Fibroblast of the aortic adventitia (primary cell): ENCODE measurements around the gene TUBB1. TPM values are rescaled to one million over a fixed set of nuclear protein-coding genes. Genes with fewer than 3 reads are reported as not detected.
"Not testable (repeated sequence)": the region's sequence is repeated elsewhere in the genome, so short reads cannot be mapped to it uniquely, and the experiment has no call there.

Source experiments
- DNase-seq: peaks from one replicate; pipeline ENCODE4 v3.0.0-alpha.2; 2010; ENCODE audit warnings: low read depth
- H3K4me3 ChIP-seq: 2 replicates; pipeline ENCODE4 v1.5.1; 2011; ENCODE audit warnings: low read depth, mild to moderate bottlenecking, control low read depth, low read length, moderate library complexity
- CTCF ChIP-seq: IDR thresholded peaks from 2 replicates; pipeline ENCODE4 v1.5.1; 2011; ENCODE audit warnings: mild to moderate bottlenecking, low read length, control low read depth, inconsistent platforms; ENCODE audit not compliant: insufficient read depth
- total RNA-seq: library from RNA; depleted of rRNA; stranded (reverse); fragments of >200 nt; gene quantifications from 2 replicates; pipeline ENCODE4 v1.2.3, GENCODE V29; 2012; ENCODE audit warnings: low replicate concordance

TUBB1 gene
- total RNA-seq, 1 donor = not detected

DNA sequence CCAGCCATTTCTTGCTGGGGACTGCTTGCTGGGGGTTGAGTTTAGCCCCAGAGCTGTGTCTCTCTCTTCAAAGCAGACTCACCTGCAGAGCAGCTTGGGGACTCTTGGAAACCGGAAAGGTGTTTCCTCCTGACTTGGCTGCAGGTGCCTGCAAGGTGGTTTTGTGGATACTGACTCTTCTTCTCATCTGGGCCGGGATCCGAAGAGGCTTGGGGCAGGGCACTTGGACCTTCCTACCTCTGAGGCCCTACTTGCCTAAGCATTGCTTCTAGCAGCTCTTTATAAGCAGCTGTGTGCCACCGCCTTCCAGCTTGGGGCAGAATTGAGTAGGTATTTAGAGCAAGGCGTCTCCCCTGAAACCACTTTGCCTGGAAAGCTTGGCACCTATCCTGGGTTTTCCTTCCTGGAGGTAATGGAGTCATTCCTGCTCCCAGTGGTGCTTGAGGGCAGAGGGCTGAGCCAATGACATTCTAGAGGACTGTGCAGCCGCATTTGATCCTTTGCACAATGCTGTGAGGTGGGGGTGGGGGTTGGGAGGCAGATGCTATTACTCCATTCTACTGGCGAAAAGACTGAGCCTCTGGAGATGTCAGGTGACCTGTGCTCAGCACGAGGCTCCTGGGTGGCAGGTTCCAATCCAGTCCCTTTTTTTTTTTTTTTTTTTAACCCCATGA lies 8.8 kb upstream of the TUBB1 start:
- TF ChIP-seq CTCF = no peak

GRCh38 chr20:59010995-59011873 lies 8.0 kb upstream of the TUBB1 start:
- no peak for TF ChIP-seq CTCF
- H3K4me3 ChIP-seq = no peak overlapping the region
- DNase-seq = peak; percentile 70

More for the DNA sequence above, 8.8 kb upstream of the TUBB1 start:
- no peak for DNase-seq
- no peak overlapping the region for H3K4me3 ChIP-seq

DNA sequence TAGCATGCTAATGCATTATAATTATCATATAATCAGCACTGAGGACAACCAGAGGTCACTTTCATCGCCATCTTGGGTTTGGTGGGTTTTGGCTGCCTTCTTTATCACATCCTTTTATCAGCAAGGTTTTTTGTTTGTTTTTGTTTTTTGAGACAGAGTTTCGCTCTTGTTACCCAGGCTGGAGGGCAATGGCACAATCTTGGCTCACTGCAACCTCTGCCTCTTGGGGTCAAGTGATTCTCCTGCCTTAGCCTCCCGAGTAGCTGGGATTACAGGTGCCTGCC lies 7.4 kb upstream of the TUBB1 start:
- DNase-seq, H3K4me3 ChIP-seq: not testable (repeated sequence)

- TF ChIP-seq CTCF = no peak
- no peak for DNase-seq
- H3K4me3 ChIP-seq = no peak overlapping the region
Observed at GRCh38 chr20:59013031-59013951, 5.9 kb upstream of the TUBB1 start.

GRCh38 chr20:59013959-59014608 lies 5.1 kb upstream of the TUBB1 start:
- H3K4me3 ChIP-seq = no peak overlapping the region
- TF ChIP-seq CTCF = no peak
- DNase-seq = peak; percentile 58

DNA sequence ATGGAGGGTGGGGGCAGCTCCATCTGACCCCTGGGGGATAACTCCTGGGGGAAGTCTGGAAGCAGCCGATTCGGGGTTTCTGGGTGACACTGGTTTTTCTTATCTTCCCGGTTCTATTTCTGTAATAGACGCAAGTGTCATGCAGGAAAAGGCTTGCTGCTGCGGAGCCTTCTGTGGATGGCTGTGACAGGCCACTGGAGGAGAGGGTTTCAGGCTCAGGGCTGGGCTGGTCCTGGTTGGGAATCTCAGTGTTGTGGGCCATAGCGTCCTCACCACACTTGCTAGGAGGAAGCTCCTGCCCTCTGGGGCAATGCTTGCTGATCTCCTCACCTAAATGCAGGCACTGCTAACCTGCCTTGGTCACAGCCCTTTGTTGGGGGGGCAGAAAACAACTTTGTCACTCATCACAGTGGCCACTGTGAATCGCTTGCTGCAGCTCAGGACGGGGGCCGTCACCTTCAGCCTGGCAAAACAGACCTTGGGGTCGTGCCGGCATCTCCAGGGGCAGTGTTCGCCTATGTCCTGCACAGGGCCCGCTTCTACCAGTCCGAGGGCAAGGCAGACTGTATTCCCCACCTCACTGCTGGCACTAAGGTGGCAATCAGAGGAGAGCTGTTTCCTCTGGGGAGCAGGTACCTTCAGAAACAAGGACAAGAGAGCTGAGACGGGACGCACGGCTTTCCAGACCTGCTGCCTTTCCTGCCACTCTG lies 4.4 kb upstream of the TUBB1 start:
- H3K4me3 ChIP-seq = no peak overlapping the region
- no peak for TF ChIP-seq CTCF
- DNase-seq = no peak
